Osteocyte (in vitro differentiated cells): ENCODE results near the gene NFX1. TPM values are rescaled to one million over a fixed set of nuclear protein-coding genes. Genes with fewer than 3 reads are reported as not detected.

Experiments
- DNase-seq: peaks from one replicate; pipeline ENCODE4 v3.0.0; 2021; ENCODE audit warnings: mixed read lengths; ENCODE audit not compliant: unreplicated experiment; ENCODE audit errors: extremely low spot score
- H3K27ac Mint-ChIP-seq: one replicate; pipeline ENCODE4 v1.8.0; 2021; ENCODE audit warnings: mild to moderate bottlenecking, mixed read lengths; ENCODE audit not compliant: unreplicated experiment
- H3K27me3 Mint-ChIP-seq: one replicate; pipeline ENCODE4 v1.8.0; 2021; ENCODE audit warnings: mixed read lengths; ENCODE audit not compliant: unreplicated experiment
- H3K36me3 Mint-ChIP-seq: one replicate; pipeline ENCODE4 v1.8.0; 2021; ENCODE audit warnings: mixed read lengths; ENCODE audit not compliant: unreplicated experiment
- H3K4me1 Mint-ChIP-seq: one replicate; pipeline ENCODE4 v1.8.0; 2021; ENCODE audit warnings: mixed read lengths; ENCODE audit not compliant: unreplicated experiment
- H3K4me3 Mint-ChIP-seq: one replicate; pipeline ENCODE4 v1.8.0; 2021; ENCODE audit warnings: mild to moderate bottlenecking, moderate library complexity, mixed read lengths; ENCODE audit not compliant: unreplicated experiment
- H3K9me3 Mint-ChIP-seq: one replicate; pipeline ENCODE4 v1.8.0; 2021; ENCODE audit warnings: mixed read lengths; ENCODE audit not compliant: unreplicated experiment
- total RNA-seq: library from RNA; stranded (reverse); gene quantifications from 2 replicates; pipeline ENCODE4 v1.2.1, GENCODE V29; 2021
- TF ChIP-seq, protein P1 (sequence below): fragments of 200-600 bp; sonication (generic); IDR thresholded peaks from 2 replicates; pipeline ENCODE4 v1.5.0; 2021; ENCODE audit warnings: antibody characterized with exemption, mild to moderate bottlenecking, moderate library complexity

Gene NFX1
- total RNA-seq, 1 donor from 2014 or later, result 36.1 TPM

GRCh38 chr9:33260372-33260771 is 29.9 kb upstream of the NFX1 start:
- no peak overlapping the region for H3K27ac Mint-ChIP-seq
- DNase-seq, result no peak
- no peaks in the 10 kb centered on the region for H3K9me3 Mint-ChIP-seq
- peaks cover 14% of the 10 kb centered on the region for H3K4me1 Mint-ChIP-seq
- TF ChIP-seq, protein P1, sequence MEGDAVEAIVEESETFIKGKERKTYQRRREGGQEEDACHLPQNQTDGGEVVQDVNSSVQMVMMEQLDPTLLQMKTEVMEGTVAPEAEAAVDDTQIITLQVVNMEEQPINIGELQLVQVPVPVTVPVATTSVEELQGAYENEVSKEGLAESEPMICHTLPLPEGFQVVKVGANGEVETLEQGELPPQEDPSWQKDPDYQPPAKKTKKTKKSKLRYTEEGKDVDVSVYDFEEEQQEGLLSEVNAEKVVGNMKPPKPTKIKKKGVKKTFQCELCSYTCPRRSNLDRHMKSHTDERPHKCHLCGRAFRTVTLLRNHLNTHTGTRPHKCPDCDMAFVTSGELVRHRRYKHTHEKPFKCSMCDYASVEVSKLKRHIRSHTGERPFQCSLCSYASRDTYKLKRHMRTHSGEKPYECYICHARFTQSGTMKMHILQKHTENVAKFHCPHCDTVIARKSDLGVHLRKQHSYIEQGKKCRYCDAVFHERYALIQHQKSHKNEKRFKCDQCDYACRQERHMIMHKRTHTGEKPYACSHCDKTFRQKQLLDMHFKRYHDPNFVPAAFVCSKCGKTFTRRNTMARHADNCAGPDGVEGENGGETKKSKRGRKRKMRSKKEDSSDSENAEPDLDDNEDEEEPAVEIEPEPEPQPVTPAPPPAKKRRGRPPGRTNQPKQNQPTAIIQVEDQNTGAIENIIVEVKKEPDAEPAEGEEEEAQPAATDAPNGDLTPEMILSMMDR, result no peak
- no peaks in the 10 kb centered on the region for H3K27me3 Mint-ChIP-seq
- peaks cover 40% of the 10 kb centered on the region for H3K36me3 Mint-ChIP-seq
- no peak overlapping the region for H3K4me3 Mint-ChIP-seq

- no peaks in the 10 kb centered on the region for H3K9me3 Mint-ChIP-seq
- H3K27me3 Mint-ChIP-seq, result no peaks in the 10 kb centered on the region
- H3K36me3 Mint-ChIP-seq, result peaks cover 35% of the 10 kb centered on the region
- peak overlapping the region; percentile 85 for H3K4me3 Mint-ChIP-seq
- TF ChIP-seq, protein P1, result no peak
- peaks cover 26% of the 10 kb centered on the region for H3K4me1 Mint-ChIP-seq
- no peak for DNase-seq
- H3K27ac Mint-ChIP-seq, result peak overlapping the region; percentile 79
These were observed 26.9 kb upstream of the NFX1 start for GRCh38 chr9:33263131-33264002.

DNA sequence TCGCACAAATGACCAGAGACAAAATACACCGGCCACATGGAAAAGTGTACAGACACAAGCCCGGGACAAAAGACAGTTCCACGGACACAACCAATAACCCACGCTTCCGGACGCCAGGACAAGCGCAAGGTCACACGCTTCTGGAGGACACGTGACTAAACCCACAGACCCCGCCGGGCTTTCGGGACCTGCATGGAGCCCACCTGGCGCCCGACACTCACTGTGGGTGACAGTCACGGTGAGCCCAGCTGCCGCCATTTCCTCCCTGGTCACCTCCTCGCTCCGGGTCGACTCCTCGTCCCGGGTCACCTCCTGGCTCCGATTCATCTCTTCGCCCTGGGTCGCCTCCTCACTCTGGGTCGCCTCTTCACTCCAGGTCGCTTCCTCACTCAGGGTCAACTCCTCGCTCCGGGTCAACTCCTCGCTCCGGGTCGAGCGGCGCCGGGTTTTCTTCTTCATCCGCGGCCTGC is 26.3 kb upstream of the NFX1 start:
- TF ChIP-seq, protein P1, result no peak
- peak overlapping the region; percentile 79 for H3K27ac Mint-ChIP-seq
- DNase-seq, result no peak
- H3K4me1 Mint-ChIP-seq, result peaks cover 26% of the 10 kb centered on the region
- no peaks in the 10 kb centered on the region for H3K9me3 Mint-ChIP-seq
- H3K4me3 Mint-ChIP-seq, result peak overlapping the region; percentile 85
- peaks cover 35% of the 10 kb centered on the region for H3K36me3 Mint-ChIP-seq
- no peaks in the 10 kb centered on the region for H3K27me3 Mint-ChIP-seq

DNA sequence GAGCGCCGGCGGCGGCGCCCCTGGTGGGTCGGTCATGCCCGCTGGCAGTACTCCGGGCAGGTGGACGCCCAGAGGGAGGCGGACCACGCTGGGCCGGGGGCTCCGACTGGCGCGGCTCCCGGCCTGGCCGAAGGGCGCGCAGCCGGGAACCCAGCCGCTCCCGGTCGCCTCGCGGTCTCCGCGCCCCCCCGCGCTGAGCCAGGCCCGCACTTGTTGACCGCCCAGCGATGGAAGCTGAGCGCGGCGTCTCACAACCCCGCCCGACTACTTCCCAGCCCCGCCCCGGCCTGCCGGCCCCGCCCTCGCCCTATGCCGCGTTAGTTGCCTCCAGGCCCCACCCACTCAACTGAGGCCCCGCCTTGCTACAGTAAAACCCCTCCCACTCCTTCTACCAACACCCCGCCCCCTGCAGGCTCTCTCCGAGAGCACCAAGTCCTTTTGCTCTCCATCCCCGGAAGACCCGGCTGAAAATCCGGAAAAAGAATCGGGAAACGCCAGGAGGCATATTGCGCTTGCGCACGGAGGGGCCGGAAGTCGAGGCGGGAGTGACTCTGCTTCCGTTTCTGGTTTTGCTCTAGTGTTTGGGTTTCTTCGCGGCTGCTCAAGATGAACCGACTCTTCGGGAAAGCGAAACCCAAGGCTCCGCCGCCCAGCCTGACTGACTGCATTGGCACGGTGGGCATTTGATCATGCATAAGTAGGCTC is 25.7 kb upstream of the NFX1 start, which contains the start of the genes BAG1 and CHMP5:
TSS of gene BAG1 (minus strand) at position 236 of the 705 bp plus-strand sequence.
TSS of gene CHMP5 (plus strand) at position 577 of the 705 bp plus-strand sequence. CDS start at position 607, 30 bp downstream.
- no peaks in the 10 kb centered on the region for H3K9me3 Mint-ChIP-seq
- peaks cover 35% of the 10 kb centered on the region for H3K36me3 Mint-ChIP-seq
- TF ChIP-seq, protein P1, result peak; percentile 52
- peaks cover 26% of the 10 kb centered on the region for H3K4me1 Mint-ChIP-seq
- peak within 1 kb of the TSS; percentile 90 for H3K27ac Mint-ChIP-seq
- H3K4me3 Mint-ChIP-seq, result peak within 1 kb of the TSS; percentile 85
- no peaks in the 10 kb centered on the region for H3K27me3 Mint-ChIP-seq
- DNase-seq, result peak; percentile 100
